ENCODE data around the gene CIAO2A. TPM values are rescaled to one million over a fixed set of nuclear protein-coding genes. Genes with fewer than 3 reads are reported as not detected.

CIAO2A gene
- total RNA-seq, 6 experiments from 2014 or later: 46.5 to 61.1 (median 53.2) TPM

DNA sequence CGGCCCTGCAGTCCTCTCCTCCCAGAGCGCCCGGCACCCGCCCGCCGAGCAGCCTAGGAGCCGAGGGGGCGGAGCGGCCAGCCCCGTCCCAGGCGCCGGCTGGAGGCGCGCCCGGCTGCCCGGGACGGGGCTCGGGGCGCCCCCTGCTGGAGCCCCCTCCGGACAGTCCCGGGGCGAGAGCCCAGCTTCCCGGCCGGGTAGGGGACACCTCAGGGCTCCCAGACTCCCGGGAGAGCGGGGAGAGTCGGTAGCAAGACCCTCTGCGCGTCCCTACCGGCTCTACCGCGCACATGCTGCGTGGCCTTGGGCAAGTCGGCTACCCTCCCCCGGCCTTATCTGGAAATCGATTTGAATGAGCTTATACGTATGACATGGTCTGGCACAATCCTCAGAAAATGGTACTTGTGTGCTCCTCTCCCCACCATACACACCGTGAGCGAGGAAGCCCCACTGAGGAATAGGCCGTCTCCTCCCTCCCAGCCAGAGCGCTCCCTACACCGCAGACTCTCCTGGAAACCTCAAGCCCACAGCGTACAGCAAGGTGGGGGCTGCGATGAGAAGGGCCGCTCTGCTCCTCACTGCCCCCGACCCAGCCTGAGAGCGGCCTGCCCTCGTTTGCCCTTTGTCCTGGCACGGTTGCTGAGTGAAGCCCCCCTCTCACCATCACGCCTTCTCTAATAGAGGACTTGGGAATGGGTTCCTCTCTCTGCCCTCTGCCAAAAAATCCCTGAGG lies 47.1 kb downstream of the CIAO2A start, which contains the start of gene DAPK2:
Gene DAPK2 (minus strand): TSS at position 65 of the 733 bp plus-strand sequence. CDS start 6,224 bp downstream, outside the sequence.
- TF ChIP-seq, protein P1, sequence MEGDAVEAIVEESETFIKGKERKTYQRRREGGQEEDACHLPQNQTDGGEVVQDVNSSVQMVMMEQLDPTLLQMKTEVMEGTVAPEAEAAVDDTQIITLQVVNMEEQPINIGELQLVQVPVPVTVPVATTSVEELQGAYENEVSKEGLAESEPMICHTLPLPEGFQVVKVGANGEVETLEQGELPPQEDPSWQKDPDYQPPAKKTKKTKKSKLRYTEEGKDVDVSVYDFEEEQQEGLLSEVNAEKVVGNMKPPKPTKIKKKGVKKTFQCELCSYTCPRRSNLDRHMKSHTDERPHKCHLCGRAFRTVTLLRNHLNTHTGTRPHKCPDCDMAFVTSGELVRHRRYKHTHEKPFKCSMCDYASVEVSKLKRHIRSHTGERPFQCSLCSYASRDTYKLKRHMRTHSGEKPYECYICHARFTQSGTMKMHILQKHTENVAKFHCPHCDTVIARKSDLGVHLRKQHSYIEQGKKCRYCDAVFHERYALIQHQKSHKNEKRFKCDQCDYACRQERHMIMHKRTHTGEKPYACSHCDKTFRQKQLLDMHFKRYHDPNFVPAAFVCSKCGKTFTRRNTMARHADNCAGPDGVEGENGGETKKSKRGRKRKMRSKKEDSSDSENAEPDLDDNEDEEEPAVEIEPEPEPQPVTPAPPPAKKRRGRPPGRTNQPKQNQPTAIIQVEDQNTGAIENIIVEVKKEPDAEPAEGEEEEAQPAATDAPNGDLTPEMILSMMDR (IDR thresholded peaks at IDR 0.05): peak; percentile 87
- Mint-ChIP-seq H3K9me3 (no peaks in the 10 kb centered on the region), H3K4me1 (ENCODE audit: low read depth) (peaks cover 16% of the 10 kb centered on the region), H3K36me3 (ENCODE audit: low read depth) (no peaks in the 10 kb centered on the region), H3K4me3 (peak within 1 kb of the TSS; percentile 77), H3K27ac (no peak within 1 kb of the TSS; the same call in 1 of the 2 replicates), H3K27me3 (ENCODE audit: insufficient read depth) (peaks cover 7% of the 10 kb centered on the region)
- no peak for DNase-seq

DNA sequence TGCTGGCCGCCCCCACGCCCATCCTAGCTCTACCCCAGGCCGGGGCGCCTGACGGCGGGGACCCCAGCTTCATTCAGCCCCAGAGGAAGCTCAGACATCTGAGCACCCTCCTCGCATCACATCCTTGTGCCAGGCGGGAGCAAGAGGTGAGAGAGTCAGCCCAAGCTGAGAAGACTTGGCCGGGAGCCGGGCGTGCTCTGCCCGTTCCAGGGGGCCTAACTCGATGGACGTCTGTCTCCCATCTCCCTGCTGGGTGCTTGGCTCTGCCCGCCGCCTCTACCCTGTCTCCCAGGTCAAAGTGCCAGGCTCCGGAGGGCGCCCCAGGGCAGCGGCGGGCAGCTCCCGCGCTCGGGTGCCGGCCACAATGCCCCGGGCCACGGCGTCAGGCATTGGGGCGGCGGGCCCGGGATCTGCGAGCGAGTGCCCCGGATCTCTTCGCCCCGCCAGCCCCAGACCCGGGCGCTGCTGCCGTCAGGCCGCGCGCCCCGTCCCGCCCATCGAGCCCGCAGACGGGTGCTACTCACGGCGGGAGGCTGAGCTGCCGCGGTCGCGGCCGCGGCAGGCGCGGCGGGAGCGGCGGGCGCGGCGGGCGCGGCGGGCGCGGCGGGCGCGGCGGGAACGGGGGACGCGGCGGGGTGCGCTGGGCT lies 47.7 kb downstream of the CIAO2A start:
- H3K9me3 Mint-ChIP-seq: no peaks in the 10 kb centered on the region
- TF ChIP-seq, protein P1 (IDR thresholded peaks at IDR 0.05): no peak
- H3K27me3 Mint-ChIP-seq (ENCODE audit: insufficient read depth): peaks cover 7% of the 10 kb centered on the region
- H3K36me3 Mint-ChIP-seq (ENCODE audit: low read depth): no peaks in the 10 kb centered on the region
- no peak overlapping the region for H3K27ac Mint-ChIP-seq
- peaks cover 16% of the 10 kb centered on the region for H3K4me1 Mint-ChIP-seq (ENCODE audit: low read depth)
- no peak for DNase-seq
- H3K4me3 Mint-ChIP-seq: peak overlapping the region; percentile 72

DNA sequence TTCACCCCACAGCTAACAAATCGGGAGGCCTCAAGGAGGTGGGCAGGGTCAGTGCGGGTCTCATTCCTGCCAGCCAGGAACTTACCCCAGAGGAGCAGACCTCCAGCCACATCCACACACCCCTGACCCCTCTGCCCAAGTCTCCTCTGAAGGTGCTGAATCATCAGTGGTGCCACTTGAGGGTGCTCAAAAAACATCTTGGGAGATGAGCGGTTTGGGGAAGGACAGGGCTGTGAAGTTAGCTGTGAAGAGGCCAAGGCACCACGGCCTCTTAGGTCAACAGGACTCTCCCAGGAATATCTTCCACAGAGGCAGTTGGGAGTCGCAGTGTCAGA lies 48.6 kb downstream of the CIAO2A start:
- peaks cover 7% of the 10 kb centered on the region for H3K27me3 Mint-ChIP-seq (ENCODE audit: insufficient read depth)
- peaks cover 16% of the 10 kb centered on the region for H3K4me1 Mint-ChIP-seq (ENCODE audit: low read depth)

DNA sequence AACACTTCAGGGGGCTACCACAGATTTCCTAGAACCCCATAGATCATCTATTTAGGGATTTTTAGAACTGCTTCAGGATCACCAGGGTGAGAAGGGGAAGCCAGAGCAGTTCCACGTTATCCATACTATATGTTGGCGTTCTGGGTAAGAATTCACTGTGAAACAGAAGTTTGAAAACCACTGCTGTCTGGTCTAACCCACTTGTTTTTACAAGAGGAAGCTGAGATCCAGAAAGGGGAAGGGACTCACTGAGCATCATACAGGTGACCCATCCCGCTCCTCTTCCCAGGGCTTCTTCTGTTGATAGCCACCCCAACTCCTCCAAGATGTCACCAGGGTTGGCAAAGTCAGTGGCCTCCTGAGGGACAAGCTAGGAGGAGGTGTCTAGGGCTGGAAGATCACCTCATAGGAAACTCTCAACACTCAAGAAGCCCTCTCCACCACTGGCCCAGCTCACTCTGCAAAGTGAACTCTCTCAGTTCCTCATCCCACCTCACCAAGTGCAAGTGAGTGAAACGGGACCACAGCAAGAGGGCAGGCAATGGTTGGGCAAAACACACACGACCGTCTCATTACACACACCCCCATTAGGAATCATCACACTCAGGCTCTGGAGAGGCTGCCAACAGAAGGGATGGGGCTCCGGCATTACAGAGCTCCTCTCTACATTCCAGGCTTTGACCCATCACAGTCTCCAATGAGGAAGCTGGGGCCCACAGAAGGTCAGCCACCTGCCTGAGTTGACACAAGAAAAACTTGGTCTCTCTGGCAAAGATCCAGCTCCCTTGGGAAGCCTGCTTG lies 49.1 kb downstream of the CIAO2A start:
- peaks cover 16% of the 10 kb centered on the region for H3K4me1 Mint-ChIP-seq (ENCODE audit: low read depth)
- H3K27ac Mint-ChIP-seq: no peak overlapping the region
- TF ChIP-seq, protein P1 (IDR thresholded peaks at IDR 0.05): no peak
- no peak for DNase-seq
- H3K4me3 Mint-ChIP-seq: peak overlapping the region; percentile 72; the same call in 1 of the 2 replicates
- H3K27me3 Mint-ChIP-seq (ENCODE audit: insufficient read depth): peaks cover 7% of the 10 kb centered on the region
- H3K36me3 Mint-ChIP-seq (ENCODE audit: low read depth): no peaks in the 10 kb centered on the region; the same call in 1 of the 2 replicates
- no peaks in the 10 kb centered on the region for H3K9me3 Mint-ChIP-seq

More for the DNA sequence above, 48.6 kb downstream of the CIAO2A start:
- no peak for DNase-seq
- TF ChIP-seq, protein P1 (IDR thresholded peaks at IDR 0.05): no peak
- Mint-ChIP-seq H3K4me3 (peak overlapping the region; percentile 72; the same call in 1 of the 2 replicates), H3K9me3 (no peaks in the 10 kb centered on the region), H3K27ac (no peak overlapping the region), H3K36me3 (ENCODE audit: low read depth) (no peaks in the 10 kb centered on the region; the same call in 1 of the 2 replicates)

DNA sequence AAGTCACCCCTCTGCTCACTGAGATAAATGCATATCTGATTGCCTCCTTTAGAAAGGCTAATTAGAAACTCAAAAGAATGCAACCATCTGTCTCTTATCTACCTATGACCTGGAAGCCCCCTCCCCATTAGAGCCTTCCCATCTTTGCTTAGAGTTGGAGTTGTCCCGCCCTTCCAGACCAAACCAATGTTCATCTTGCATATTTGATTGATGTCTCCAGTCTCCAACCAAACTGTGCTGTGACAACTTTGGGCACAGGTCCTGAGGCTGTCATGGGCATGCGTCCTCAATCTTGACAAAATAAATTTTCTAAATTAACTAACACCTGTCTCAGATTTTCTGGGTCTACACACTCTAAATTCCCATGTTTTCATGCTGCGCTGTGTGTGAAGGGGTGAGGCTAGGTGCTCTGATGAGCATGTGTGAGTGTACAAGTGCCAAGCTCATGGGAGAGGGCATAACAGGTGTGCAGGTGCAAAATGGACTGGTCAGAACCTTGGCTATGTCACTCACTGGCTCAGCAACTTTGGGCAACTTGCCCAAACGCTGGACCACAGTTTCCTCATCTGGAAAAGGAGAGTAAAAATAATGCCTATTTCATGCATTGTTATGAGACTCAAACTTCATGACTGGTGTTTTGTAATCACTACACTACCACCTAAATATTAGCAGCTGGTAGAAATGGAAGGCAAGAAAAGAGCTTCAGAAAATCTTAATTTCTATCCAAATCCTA lies 54.6 kb downstream of the CIAO2A start:
- no peaks in the 10 kb centered on the region; the same call in 1 of the 2 replicates for H3K36me3 Mint-ChIP-seq (ENCODE audit: low read depth)
- TF ChIP-seq, protein P1 (IDR thresholded peaks at IDR 0.05): no peak
- H3K27me3 Mint-ChIP-seq (ENCODE audit: insufficient read depth): no peaks in the 10 kb centered on the region; the same call in none of the 2 replicates
- H3K4me1 Mint-ChIP-seq (ENCODE audit: low read depth): no peaks in the 10 kb centered on the region
- no peak for DNase-seq
- H3K27ac Mint-ChIP-seq: no peak overlapping the region
- H3K4me3 Mint-ChIP-seq: no peak overlapping the region
- no peaks in the 10 kb centered on the region for H3K9me3 Mint-ChIP-seq

Measured in HFFc6 (cell line).